WTC11 (cell line): ENCODE results near the gene TMEM235. TPM values are rescaled to one million over a fixed set of nuclear protein-coding genes. Genes with fewer than 3 reads are reported as not detected.

Source experiments
- ATF1 ChIP-seq: sonication (generic); formaldehyde crosslinking; IDR thresholded peaks from 2 replicates; pipeline ENCODE4 v1.8.1; 2023; ENCODE audit warnings: mild to moderate bottlenecking, moderate library complexity, missing genetic modification reagents
- FOXK1 ChIP-seq: sonication (generic); formaldehyde crosslinking; IDR thresholded peaks from 2 replicates; pipeline ENCODE4 v1.8.0; 2022; ENCODE audit warnings: mild to moderate bottlenecking, moderate library complexity, missing genetic modification reagents
- FOXP1 ChIP-seq: sonication (generic); formaldehyde crosslinking; IDR thresholded peaks from 2 replicates; pipeline ENCODE4 v1.8.0; 2022; ENCODE audit warnings: missing genetic modification reagents, mild to moderate bottlenecking, moderate library complexity, borderline replicate concordance
- GRHL2 ChIP-seq: fragments of 250-450 bp; sonication (Bioruptor Pico); IDR thresholded peaks from 2 replicates; pipeline ENCODE4 v1.8.0; 2022; ENCODE audit warnings: mild to moderate bottlenecking, moderate library complexity; ENCODE audit not compliant: insufficient replicate concordance, severe bottlenecking
- GTF2I ChIP-seq: fragments of 250-450 bp; sonication (Bioruptor Pico); conservative IDR thresholded peaks from 2 replicates; pipeline ENCODE4 v1.4.0; 2021; ENCODE audit warnings: mild to moderate bottlenecking
- IRF2 ChIP-seq: sonication (generic); formaldehyde crosslinking; IDR thresholded peaks from 2 replicates; pipeline ENCODE4 v1.8.0; 2022; ENCODE audit warnings: low read depth, missing genetic modification reagents, borderline replicate concordance
- KAT7 ChIP-seq: sonication (generic); formaldehyde crosslinking; IDR thresholded peaks from 2 replicates; pipeline ENCODE4 v1.8.1; 2023; ENCODE audit warnings: missing genetic modification reagents, mild to moderate bottlenecking, borderline replicate concordance
- MYBL2 ChIP-seq: sonication (generic); formaldehyde crosslinking; IDR thresholded peaks from 2 replicates; pipeline ENCODE4 v1.8.1; 2023; ENCODE audit warnings: mild to moderate bottlenecking, moderate library complexity, missing genetic modification reagents
- NFATC4 ChIP-seq: fragments of 250-450 bp; sonication (Bioruptor Pico); IDR thresholded peaks from 2 replicates; pipeline ENCODE4 v1.9.0; 2021; ENCODE audit warnings: mild to moderate bottlenecking
- NFE2L1 ChIP-seq: sonication (generic); formaldehyde crosslinking; IDR thresholded peaks from 2 replicates; pipeline ENCODE4 v1.8.1; 2023; ENCODE audit warnings: missing genetic modification reagents
- NR1H2 ChIP-seq: sonication (generic); formaldehyde crosslinking; IDR thresholded peaks from 2 replicates; pipeline ENCODE4 v1.9.0; 2021; ENCODE audit warnings: mild to moderate bottlenecking, moderate library complexity, missing genetic modification reagents
- OVOL2 ChIP-seq: fragments of 250-450 bp; sonication (Bioruptor Pico); IDR thresholded peaks from 2 replicates; pipeline ENCODE4 v1.9.0; 2021; ENCODE audit warnings: mild to moderate bottlenecking, borderline replicate concordance
- PRRX2 ChIP-seq: fragments of 250-450 bp; sonication (Bioruptor Pico); IDR thresholded peaks from 2 replicates; pipeline ENCODE4 v1.8.0; 2021; ENCODE audit warnings: mild to moderate bottlenecking
- RELA ChIP-seq: sonication (generic); formaldehyde crosslinking; IDR thresholded peaks from 2 replicates; pipeline ENCODE4 v1.8.1; 2022; ENCODE audit warnings: missing genetic modification reagents, mild to moderate bottlenecking, borderline replicate concordance
- RORB ChIP-seq: fragments of 250-450 bp; sonication (Bioruptor Pico); IDR thresholded peaks from 2 replicates; pipeline ENCODE4 v1.9.0; 2021; ENCODE audit warnings: mild to moderate bottlenecking
- SMAD3 ChIP-seq: sonication (generic); formaldehyde crosslinking; IDR thresholded peaks from 2 replicates; pipeline ENCODE4 v1.8.0; 2022; ENCODE audit warnings: missing genetic modification reagents, mild to moderate bottlenecking, borderline replicate concordance
- SMAD4 ChIP-seq: sonication (generic); formaldehyde crosslinking; IDR thresholded peaks from 2 replicates; pipeline ENCODE4 v1.8.0; 2022; ENCODE audit warnings: mild to moderate bottlenecking, missing genetic modification reagents
- SP1 ChIP-seq: sonication (generic); formaldehyde crosslinking; conservative IDR thresholded peaks from 2 replicates; pipeline ENCODE4 v1.8.1; 2022; ENCODE audit warnings: missing genetic modification reagents
- ZBTB21 ChIP-seq: sonication (generic); formaldehyde crosslinking; IDR thresholded peaks from 2 replicates; pipeline ENCODE4 v1.8.1; 2023; ENCODE audit warnings: mild to moderate bottlenecking, missing genetic modification reagents, borderline replicate concordance
- ZNF396 ChIP-seq: fragments of 250-450 bp; sonication (Bioruptor Pico); IDR thresholded peaks from 2 replicates; pipeline ENCODE4 v1.8.0; 2021; ENCODE audit warnings: mild to moderate bottlenecking, moderate library complexity, borderline replicate concordance
- total RNA-seq: library from RNA; stranded (reverse); gene quantifications from 3 replicates; pipeline ENCODE4 v1.2.3, GENCODE V29; 2021
- TF ChIP-seq, protein P1 (sequence below): sonication (generic); formaldehyde crosslinking; IDR thresholded peaks from 2 replicates; pipeline ENCODE4 v1.8.1; 2022; ENCODE audit warnings: mild to moderate bottlenecking, missing genetic modification reagents, moderate library complexity, borderline replicate concordance
- TF ChIP-seq, protein P2 (sequence below): sonication (generic); formaldehyde crosslinking; IDR thresholded peaks from 2 replicates; pipeline ENCODE4 v1.8.1; 2022; ENCODE audit warnings: mild to moderate bottlenecking, moderate library complexity, missing genetic modification reagents
- TF ChIP-seq, protein P3 (sequence below): fragments of 250-450 bp; sonication (Bioruptor Pico); IDR thresholded peaks from 2 replicates; pipeline ENCODE4 v1.9.0; 2021; ENCODE audit warnings: mild to moderate bottlenecking, borderline replicate concordance
- TF ChIP-seq, protein P4 (sequence below): sonication (generic); formaldehyde crosslinking; conservative IDR thresholded peaks from 2 replicates; pipeline ENCODE4 v1.8.1; 2022; ENCODE audit warnings: mild to moderate bottlenecking, missing genetic modification reagents
- TF ChIP-seq, protein P5 (sequence below): sonication (generic); formaldehyde crosslinking; IDR thresholded peaks from 2 replicates; pipeline ENCODE4 v1.8.0; 2022; ENCODE audit warnings: mild to moderate bottlenecking, missing genetic modification reagents
- TF ChIP-seq, protein P6 (sequence below): sonication (generic); formaldehyde crosslinking; IDR thresholded peaks from 2 replicates; pipeline ENCODE4 v1.8.1; 2022; ENCODE audit warnings: low read depth, missing genetic modification reagents, borderline replicate concordance
- TF ChIP-seq, protein P7 (sequence below): fragments of 250-450 bp; sonication (Bioruptor Pico); IDR thresholded peaks from 2 replicates; pipeline ENCODE4 v1.9.0; 2021; ENCODE audit warnings: moderate library complexity, mild to moderate bottlenecking, inconsistent platforms, borderline replicate concordance
- TF ChIP-seq, protein P8 (sequence below): fragments of 200-600 bp; IDR thresholded peaks from 2 replicates; pipeline ENCODE4 v1.8.0; 2022; ENCODE audit warnings: antibody characterized with exemption

Gene TMEM235
- total RNA-seq, 1 experiment from 2014 or later: 0.24 TPM

DNA sequence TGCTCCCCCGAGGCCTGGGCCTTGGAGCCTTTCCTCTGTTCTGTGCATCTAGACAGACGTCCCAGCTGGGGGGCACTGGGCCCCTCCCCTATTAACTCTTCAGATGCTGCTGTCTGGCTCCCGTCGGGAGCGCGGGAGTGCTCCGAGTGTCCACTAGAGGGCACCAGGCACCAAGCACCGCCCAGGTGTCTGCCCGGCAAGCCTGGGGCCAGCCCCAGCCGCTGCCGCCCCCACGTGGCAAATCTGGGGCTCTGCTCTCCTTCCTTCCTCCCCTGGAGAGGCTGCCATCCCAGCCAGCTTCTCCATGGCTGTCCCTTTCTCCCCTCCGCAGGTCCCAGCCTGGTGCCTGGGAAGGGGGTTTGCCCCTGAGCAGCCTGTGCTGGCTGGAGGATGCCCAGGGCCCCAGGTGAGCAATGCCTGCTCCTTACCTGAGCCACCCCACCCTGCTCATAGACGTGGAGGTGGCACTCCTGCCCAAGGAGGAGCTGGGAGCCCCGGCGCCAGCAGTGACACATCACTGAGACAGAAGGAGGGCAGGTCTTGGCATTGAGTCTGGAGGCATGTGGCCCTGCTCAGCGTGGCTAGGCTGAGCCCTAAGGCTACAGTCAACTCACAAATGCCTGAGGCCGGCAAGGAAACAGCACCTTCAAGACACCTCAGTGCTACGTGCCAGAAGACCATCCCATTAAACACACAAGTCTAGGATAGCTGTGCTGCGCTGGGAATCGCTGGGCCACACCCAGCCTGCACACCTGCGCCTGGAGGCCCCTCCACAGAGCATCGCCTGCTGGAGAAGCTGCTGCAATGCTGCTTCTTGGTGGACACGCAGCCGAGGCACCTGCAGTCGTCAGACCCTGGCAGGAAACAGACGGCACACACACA, 19.7 kb downstream of the TMEM235 start (continued):
- TF ChIP-seq RELA (no peak), GRHL2 (CRISPR knock-in tag) (no peak), GTF2I (CRISPR knock-in tag) (no peak), SP1 (CRISPR knock-in tag) (peak; percentile 88), ZNF396 (CRISPR knock-in tag) (no peak), NR1H2 (CRISPR knock-in tag) (no peak), RORB (CRISPR knock-in tag) (no peak), NFE2L1 (CRISPR knock-in tag) (no peak), FOXK1 (CRISPR knock-in tag) (0 out of 2 replicates have a peak, but pooled peaks have one; percentile 14), SMAD4 (CRISPR knock-in tag) (no peak), SMAD3 (CRISPR knock-in tag) (no peak), OVOL2 (CRISPR knock-in tag) (no peak), ATF1 (CRISPR knock-in tag) (no peak), FOXP1 (no peak; the same call in 1 of the 2 replicates), PRRX2 (CRISPR knock-in tag) (no peak), IRF2 (CRISPR knock-in tag) (no peak), KAT7 (CRISPR knock-in tag) (no peak), MYBL2 (no peak), NFATC4 (no peak), ZBTB21 (CRISPR knock-in tag) (no peak)
- TF ChIP-seq, protein P1, sequence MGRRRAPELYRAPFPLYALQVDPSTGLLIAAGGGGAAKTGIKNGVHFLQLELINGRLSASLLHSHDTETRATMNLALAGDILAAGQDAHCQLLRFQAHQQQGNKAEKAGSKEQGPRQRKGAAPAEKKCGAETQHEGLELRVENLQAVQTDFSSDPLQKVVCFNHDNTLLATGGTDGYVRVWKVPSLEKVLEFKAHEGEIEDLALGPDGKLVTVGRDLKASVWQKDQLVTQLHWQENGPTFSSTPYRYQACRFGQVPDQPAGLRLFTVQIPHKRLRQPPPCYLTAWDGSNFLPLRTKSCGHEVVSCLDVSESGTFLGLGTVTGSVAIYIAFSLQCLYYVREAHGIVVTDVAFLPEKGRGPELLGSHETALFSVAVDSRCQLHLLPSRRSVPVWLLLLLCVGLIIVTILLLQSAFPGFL (CRISPR knock-in tag): no peak
- TF ChIP-seq, protein P2, sequence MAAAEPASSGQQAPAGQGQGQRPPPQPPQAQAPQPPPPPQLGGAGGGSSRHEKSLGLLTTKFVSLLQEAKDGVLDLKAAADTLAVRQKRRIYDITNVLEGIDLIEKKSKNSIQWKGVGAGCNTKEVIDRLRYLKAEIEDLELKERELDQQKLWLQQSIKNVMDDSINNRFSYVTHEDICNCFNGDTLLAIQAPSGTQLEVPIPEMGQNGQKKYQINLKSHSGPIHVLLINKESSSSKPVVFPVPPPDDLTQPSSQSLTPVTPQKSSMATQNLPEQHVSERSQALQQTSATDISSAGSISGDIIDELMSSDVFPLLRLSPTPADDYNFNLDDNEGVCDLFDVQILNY: peak; percentile 11; the same call in 1 of the 2 replicates
- TF ChIP-seq, protein P3, sequence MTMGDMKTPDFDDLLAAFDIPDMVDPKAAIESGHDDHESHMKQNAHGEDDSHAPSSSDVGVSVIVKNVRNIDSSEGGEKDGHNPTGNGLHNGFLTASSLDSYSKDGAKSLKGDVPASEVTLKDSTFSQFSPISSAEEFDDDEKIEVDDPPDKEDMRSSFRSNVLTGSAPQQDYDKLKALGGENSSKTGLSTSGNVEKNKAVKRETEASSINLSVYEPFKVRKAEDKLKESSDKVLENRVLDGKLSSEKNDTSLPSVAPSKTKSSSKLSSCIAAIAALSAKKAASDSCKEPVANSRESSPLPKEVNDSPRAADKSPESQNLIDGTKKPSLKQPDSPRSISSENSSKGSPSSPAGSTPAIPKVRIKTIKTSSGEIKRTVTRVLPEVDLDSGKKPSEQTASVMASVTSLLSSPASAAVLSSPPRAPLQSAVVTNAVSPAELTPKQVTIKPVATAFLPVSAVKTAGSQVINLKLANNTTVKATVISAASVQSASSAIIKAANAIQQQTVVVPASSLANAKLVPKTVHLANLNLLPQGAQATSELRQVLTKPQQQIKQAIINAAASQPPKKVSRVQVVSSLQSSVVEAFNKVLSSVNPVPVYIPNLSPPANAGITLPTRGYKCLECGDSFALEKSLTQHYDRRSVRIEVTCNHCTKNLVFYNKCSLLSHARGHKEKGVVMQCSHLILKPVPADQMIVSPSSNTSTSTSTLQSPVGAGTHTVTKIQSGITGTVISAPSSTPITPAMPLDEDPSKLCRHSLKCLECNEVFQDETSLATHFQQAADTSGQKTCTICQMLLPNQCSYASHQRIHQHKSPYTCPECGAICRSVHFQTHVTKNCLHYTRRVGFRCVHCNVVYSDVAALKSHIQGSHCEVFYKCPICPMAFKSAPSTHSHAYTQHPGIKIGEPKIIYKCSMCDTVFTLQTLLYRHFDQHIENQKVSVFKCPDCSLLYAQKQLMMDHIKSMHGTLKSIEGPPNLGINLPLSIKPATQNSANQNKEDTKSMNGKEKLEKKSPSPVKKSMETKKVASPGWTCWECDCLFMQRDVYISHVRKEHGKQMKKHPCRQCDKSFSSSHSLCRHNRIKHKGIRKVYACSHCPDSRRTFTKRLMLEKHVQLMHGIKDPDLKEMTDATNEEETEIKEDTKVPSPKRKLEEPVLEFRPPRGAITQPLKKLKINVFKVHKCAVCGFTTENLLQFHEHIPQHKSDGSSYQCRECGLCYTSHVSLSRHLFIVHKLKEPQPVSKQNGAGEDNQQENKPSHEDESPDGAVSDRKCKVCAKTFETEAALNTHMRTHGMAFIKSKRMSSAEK (CRISPR knock-in tag): no peak
- TF ChIP-seq, protein P4, sequence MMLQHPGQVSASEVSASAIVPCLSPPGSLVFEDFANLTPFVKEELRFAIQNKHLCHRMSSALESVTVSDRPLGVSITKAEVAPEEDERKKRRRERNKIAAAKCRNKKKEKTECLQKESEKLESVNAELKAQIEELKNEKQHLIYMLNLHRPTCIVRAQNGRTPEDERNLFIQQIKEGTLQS (CRISPR knock-in tag): no peak
- TF ChIP-seq, protein P5, sequence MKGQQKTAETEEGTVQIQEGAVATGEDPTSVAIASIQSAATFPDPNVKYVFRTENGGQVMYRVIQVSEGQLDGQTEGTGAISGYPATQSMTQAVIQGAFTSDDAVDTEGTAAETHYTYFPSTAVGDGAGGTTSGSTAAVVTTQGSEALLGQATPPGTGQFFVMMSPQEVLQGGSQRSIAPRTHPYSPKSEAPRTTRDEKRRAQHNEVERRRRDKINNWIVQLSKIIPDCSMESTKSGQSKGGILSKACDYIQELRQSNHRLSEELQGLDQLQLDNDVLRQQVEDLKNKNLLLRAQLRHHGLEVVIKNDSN (CRISPR knock-in tag): peak; percentile 67; the same call in 1 of the 2 replicates
- TF ChIP-seq, protein P6, sequence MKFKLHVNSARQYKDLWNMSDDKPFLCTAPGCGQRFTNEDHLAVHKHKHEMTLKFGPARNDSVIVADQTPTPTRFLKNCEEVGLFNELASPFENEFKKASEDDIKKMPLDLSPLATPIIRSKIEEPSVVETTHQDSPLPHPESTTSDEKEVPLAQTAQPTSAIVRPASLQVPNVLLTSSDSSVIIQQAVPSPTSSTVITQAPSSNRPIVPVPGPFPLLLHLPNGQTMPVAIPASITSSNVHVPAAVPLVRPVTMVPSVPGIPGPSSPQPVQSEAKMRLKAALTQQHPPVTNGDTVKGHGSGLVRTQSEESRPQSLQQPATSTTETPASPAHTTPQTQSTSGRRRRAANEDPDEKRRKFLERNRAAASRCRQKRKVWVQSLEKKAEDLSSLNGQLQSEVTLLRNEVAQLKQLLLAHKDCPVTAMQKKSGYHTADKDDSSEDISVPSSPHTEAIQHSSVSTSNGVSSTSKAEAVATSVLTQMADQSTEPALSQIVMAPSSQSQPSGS: no peak
- TF ChIP-seq, protein P7, sequence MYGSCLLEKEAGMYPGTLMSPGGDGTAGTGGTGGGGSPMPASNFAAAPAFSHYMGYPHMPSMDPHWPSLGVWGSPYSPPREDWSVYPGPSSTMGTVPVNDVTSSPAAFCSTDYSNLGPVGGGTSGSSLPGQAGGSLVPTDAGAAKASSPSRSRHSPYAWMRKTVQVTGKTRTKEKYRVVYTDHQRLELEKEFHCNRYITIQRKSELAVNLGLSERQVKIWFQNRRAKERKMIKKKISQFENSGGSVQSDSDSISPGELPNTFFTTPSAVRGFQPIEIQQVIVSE (CRISPR knock-in tag): no peak
- TF ChIP-seq, protein P8, sequence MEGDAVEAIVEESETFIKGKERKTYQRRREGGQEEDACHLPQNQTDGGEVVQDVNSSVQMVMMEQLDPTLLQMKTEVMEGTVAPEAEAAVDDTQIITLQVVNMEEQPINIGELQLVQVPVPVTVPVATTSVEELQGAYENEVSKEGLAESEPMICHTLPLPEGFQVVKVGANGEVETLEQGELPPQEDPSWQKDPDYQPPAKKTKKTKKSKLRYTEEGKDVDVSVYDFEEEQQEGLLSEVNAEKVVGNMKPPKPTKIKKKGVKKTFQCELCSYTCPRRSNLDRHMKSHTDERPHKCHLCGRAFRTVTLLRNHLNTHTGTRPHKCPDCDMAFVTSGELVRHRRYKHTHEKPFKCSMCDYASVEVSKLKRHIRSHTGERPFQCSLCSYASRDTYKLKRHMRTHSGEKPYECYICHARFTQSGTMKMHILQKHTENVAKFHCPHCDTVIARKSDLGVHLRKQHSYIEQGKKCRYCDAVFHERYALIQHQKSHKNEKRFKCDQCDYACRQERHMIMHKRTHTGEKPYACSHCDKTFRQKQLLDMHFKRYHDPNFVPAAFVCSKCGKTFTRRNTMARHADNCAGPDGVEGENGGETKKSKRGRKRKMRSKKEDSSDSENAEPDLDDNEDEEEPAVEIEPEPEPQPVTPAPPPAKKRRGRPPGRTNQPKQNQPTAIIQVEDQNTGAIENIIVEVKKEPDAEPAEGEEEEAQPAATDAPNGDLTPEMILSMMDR: peak; percentile 97
